Pancreas (tissue), 10 donors: ENCODE data around the gene FEM1B. TPM values are rescaled to one million over a fixed set of nuclear protein-coding genes. Genes with fewer than 3 reads are reported as not detected.
"Not testable (repeated sequence)": the region's sequence is repeated elsewhere in the genome, so short reads cannot be mapped to it uniquely, and the experiment has no call there.

Experiments
- ATAC-seq, 4 donors: fragments of 200-7000 bp; cut with Tn5 transposase; one replicate each; pipeline versions ENCODE4 v1.8.0 to v1.9.1; 2020; ENCODE audit warnings: mild to moderate bottlenecking in 4 of 4, moderate library complexity in 4 of 4
- DNase-seq, 6 donors: peaks; one replicate each; pipeline ENCODE4 v3.0.0-alpha.2; 2020
- FAIRE-seq: peaks from 2 replicates; lab custom pipeline; 2012; peaks lifted over from hg19 to GRCh38; lab: Jason Lieb, UNC
- H3K27ac ChIP-seq, 4 donors: fragments of 200-600 bp; sonication (generic); 1 replicate in 3 of 4; 2 replicates in 1 of 4; pipeline versions ENCODE4 v1.5.0 to v1.8.0; 2020
- H3K27me3 ChIP-seq, 4 donors: fragments of 200-600 bp; one replicate each; pipeline ENCODE4 v1.8.0; 2021
- H3K36me3 ChIP-seq, 3 donors: fragments of 200-600 bp; sonication (generic) in 1 of 3; one replicate each; pipeline versions ENCODE4 v1.5.0 to v1.8.0; 2020 to 2021
- H3K4me1 ChIP-seq, 3 donors: fragments of 200-600 bp; one replicate each; pipeline ENCODE4 v1.8.0; 2021
- H3K4me3 ChIP-seq, 4 donors: fragments of 200-600 bp; sonication (generic) in 2 of 4; one replicate each; pipeline versions ENCODE4 v1.5.0 to v1.8.0; 2020 to 2021
- H3K9me3 ChIP-seq, 4 donors: fragments of 200-600 bp; one replicate each; pipeline ENCODE4 v1.8.0; 2021
- WGBS, 2 donors: extraction: QIAGEN DNeasy Blood & Tissue Kit; methylation state at CpG; one replicate each; pipeline ENCODE4 v1.1.7; 2013; 5-methylcytosine and 5-hydroxymethylcytosine counted together
- intact Hi-C, 3 donors: fragments of 100-400 bp; cut with DNase I; formaldehyde crosslinking; loops; one replicate each; pipeline versions ENCODE4 v1.11.1 to v1.14.2; 2022
- polyA plus RNA-seq, 2 donors: library from polyadenylated mRNA; stranded (reverse); fragments of 200-250 nt; gene quantifications; one replicate each; pipeline ENCODE4 v1.2.3, GENCODE V29; 2013
- total RNA-seq, 6 donors: library from RNA; stranded (reverse); fragmentation: NEBNext Ultra II Directional in 4 of 6; extraction: Animal tissue kit (Norgen Biotek cat#: 25700) in 4 of 6; gene quantifications; one replicate each; pipeline versions ENCODE4 v1.2.1 to v1.2.4, GENCODE V29; 2021 to 2023
- TF ChIP-seq, protein P1 (sequence below), 4 donors: fragments of 200-600 bp; sonication (generic) in 3 of 4; IDR thresholded peaks; one replicate each; pipeline versions ENCODE4 v1.5.0 to v1.8.0; 2021; ENCODE audit warnings: antibody characterized with exemption in 4 of 4
- donor health status: healthy with polysubstance abuse.
- donor health status: DM: no; HTN: no; CAD: no; lungs with moderate emphysema.
- donor health status: DM: no; HTN: no; CAD: no.
- donor health status: control.
- donor health status: control.
- donor health status: Bipolar disorder and iron deficiency.
- donor health status: DM: yes; HTN: yes; CAD: no.
- donor health status: DM: no; HTN: no; CAD: no.
- donor health status: DM: no; HTN: no; CAD: no.
- donor health status: DM: yes; HTN: yes; CAD: no.

Gene FEM1B
- total and polyA plus RNA-seq, 8 donors: 3.5 to 25.4 (median 13.6) TPM

DNA sequence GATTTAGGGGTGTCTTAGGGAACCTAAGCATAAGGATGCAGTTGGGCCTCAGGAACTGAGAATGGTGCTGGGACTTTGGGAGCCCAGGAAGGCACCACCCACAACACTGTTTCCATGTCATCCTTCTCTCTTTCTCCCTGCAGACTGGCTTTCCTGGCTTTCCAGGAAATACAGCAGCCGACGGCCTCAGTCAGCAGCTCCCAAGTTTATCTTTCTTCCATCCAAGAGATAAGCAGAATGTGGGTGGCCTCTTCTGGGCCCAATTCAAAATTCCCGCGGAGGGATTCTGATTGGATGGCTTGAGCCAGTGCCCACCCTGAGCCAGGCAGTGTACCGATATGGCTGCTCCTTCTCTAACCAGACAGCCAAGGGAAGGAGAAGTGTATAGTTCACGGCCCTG lies 43.5 kb upstream of the FEM1B start:
- H3K36me3 ChIP-seq: no peaks in the 10 kb centered on the region
- WGBS, 2 donors: 51 to 57% methylated on average over 6 of the region's 6 CpGs
- no peaks in the 10 kb centered on the region for H3K9me3 ChIP-seq
- no peak overlapping the region for H3K27ac ChIP-seq
- peaks cover 0 to 2% (median 0%) of the 10 kb centered on the region in 3 donors for H3K4me1 ChIP-seq
- DNase-seq (no peak), FAIRE-seq (no peak), ATAC-seq (no peak)
- H3K27me3 ChIP-seq: no peaks in the 10 kb centered on the region
- no peak overlapping the region for H3K4me3 ChIP-seq
- intact Hi-C loops: no loop called here
- TF ChIP-seq, protein P1, sequence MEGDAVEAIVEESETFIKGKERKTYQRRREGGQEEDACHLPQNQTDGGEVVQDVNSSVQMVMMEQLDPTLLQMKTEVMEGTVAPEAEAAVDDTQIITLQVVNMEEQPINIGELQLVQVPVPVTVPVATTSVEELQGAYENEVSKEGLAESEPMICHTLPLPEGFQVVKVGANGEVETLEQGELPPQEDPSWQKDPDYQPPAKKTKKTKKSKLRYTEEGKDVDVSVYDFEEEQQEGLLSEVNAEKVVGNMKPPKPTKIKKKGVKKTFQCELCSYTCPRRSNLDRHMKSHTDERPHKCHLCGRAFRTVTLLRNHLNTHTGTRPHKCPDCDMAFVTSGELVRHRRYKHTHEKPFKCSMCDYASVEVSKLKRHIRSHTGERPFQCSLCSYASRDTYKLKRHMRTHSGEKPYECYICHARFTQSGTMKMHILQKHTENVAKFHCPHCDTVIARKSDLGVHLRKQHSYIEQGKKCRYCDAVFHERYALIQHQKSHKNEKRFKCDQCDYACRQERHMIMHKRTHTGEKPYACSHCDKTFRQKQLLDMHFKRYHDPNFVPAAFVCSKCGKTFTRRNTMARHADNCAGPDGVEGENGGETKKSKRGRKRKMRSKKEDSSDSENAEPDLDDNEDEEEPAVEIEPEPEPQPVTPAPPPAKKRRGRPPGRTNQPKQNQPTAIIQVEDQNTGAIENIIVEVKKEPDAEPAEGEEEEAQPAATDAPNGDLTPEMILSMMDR (IDR thresholded peaks at IDR 0.05): no peak

GRCh38 chr15:68234520-68234919 lies 43.0 kb upstream of the FEM1B start:
- DNase-seq, H3K27me3 ChIP-seq, H3K4me3 ChIP-seq, H3K4me1 ChIP-seq, FAIRE-seq, H3K9me3 ChIP-seq, H3K36me3 ChIP-seq, intact Hi-C loops, H3K27ac ChIP-seq, ATAC-seq: not testable (repeated sequence)
- 91 to 92% methylated on average over 9 of the region's 9 CpGs for WGBS, 2 donors

DNA sequence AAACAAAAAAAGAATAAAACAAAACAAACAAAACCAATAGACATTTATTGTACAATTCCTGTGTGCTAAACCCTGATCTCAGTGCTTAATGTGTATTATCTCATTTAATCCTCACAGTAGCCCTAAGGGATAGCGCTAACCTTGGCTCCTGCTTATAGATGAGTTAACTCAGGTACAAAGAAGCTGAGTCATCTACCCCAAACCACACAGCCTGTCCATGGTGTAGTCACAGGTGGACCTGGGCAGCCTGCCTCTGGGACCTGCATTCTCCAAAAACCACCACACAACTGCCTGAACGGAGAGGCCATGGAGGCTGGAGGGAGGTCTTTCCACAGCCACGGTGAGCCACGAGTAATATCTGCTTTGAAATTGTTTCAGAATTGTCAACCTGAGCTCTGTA lies 42.5 kb upstream of the FEM1B start:
- no peak for ATAC-seq
- no peak for DNase-seq
- Histone ChIP-seq H3K9me3 (no peaks in the 10 kb centered on the region), H3K27ac (no peak overlapping the region), H3K36me3 (no peaks in the 10 kb centered on the region), H3K4me1 (peaks cover 0 to 2% (median 0%) of the 10 kb centered on the region in 3 donors), H3K4me3 (no peak overlapping the region), H3K27me3 (no peaks in the 10 kb centered on the region)
- intact Hi-C loops: no loop called here
- FAIRE-seq: no peak
- TF ChIP-seq, protein P1 (IDR thresholded peaks at IDR 0.05): no peak
- WGBS, 2 donors: 75 to 79% methylated on average over 4 of the region's 4 CpGs

- no peak overlapping the region for H3K4me3 ChIP-seq
- H3K27ac ChIP-seq: no peak overlapping the region
- no peaks in the 10 kb centered on the region for H3K36me3 ChIP-seq
- H3K27me3 ChIP-seq: no peaks in the 10 kb centered on the region
- H3K4me1 ChIP-seq: no peaks in the 10 kb centered on the region
- intact Hi-C loops: no loop called here
- H3K9me3 ChIP-seq: no peaks in the 10 kb centered on the region
- no peak for ATAC-seq
- TF ChIP-seq, protein P1 (IDR thresholded peaks at IDR 0.05): no peak
- DNase-seq: no peak
- FAIRE-seq: peak; percentile 5
Observed at GRCh38 chr15:68239025-68239424, 38.5 kb upstream of the FEM1B start.

DNA sequence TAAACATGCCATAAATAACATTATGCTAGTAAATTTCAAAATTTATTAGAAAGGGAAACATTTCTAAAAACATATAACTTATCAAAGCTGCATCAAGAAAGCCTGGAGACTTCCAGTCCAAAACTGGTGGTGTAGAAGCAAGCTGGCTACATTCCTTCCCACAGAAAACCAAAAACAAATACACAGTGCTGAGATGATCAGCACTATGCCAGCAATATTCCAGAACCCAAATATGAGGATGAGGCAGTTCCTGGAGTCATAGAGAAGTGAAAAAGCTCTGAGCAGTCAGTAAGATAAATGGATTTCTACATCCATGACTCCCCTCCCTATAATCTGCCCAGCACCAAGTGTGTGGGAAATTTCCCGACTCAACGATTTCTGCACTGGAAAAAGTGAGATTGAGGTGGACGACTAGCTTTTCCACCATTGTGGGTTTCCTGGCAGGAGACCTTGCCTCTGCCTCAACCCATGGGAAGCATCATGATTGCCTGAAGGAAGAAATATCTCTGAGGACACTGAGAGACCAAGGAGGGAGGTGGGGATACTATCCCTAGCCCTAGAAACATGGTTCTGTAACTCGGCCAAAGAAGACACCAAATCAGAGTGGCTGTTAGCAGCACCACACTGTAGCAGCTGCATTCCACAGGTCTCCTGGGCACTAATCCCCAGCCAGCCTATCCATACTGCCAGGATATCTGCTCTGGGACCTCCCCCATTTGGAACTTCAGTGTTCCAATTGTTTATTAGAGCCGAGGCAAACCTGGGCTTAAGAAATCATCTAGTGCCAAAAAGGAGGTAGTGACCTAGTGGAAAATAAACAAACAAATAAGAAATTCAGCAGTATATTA lies 36.2 kb upstream of the FEM1B start:
- Histone ChIP-seq H3K27ac (no peak overlapping the region), H3K4me1 (no peaks in the 10 kb centered on the region), H3K9me3 (no peaks in the 10 kb centered on the region), H3K4me3 (no peak overlapping the region), H3K27me3 (no peaks in the 10 kb centered on the region), H3K36me3 (no peaks in the 10 kb centered on the region)
- FAIRE-seq (no peak), DNase-seq (no peak), ATAC-seq (no peak)
- TF ChIP-seq, protein P1 (IDR thresholded peaks at IDR 0.05): no peak
- 74 to 80% methylated on average over 5 of the region's 5 CpGs for WGBS, 2 donors
- intact Hi-C loops: no loop called here
